ENCODE data around the gene SFSWAP.

SFSWAP gene

DNA sequence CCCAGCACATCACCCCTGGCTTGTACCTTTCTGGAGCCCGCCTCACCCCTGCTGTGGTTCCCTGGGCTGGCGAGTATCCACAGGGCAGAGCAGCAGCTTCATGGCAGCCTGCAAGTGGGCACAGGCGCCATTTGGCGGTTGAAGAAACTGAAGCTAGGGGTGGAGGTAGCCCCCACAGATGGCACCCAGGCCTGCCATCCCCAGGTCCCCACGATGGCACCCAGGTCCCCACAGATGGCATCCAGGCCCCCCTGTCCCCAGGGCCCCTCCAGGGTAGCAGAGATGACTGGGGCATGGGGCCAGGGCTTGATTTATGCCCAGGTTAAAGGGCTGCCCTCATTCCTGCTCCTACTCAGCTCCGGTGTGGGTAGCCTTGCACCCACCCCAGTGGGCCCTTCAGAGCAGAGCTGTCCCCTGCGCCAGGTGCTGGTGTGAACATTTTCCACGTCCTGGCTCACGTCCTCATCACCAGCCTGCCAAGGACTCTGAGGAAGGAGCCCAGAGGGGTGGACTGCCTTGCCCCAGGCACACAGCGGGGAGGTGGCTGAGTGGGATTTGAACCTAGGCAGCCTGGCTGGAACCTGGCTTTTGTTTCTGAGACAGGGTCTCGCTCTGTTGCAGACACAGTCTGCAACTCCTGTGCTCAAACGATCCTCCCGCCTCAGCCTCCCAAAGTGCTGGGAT lies 126.0 kb downstream of the SFSWAP start:
- no peak overlapping the region for H2BK5ac ChIP-seq (ENCODE audit: low read length)
- no peak overlapping the region for H2BK12ac ChIP-seq (ENCODE audit: low read length)
- H2BK120ac ChIP-seq (ENCODE audit: low read depth, low read length) = no peak overlapping the region
- peak overlapping the region; percentile 43 for H2AK5ac ChIP-seq (ENCODE audit: low read depth, low read length)
- peaks cover 0 to 20% of the 10 kb centered on the region in 2 donors for H3K36me3 ChIP-seq (replicated peaks in 1 of 2; ENCODE audit: control insufficient read depth in 2 of 2, insufficient read depth in 2 of 2, low read length in 2 of 2)
- peaks cover 2 to 15% of the 10 kb centered on the region in 2 donors for H3K4me1 ChIP-seq (ENCODE audit: control insufficient read depth in 2 of 2, insufficient read depth in 1 of 2, low read depth in 1 of 2, low read length in 2 of 2)
- H4K91ac ChIP-seq (ENCODE audit: low read depth, low read length, poor library complexity) = no peak overlapping the region
- peak overlapping the region; percentile 82 for H3K14ac ChIP-seq (ENCODE audit: low read length)
- peak overlapping the region; percentile 70 for H3K9ac ChIP-seq (ENCODE audit: low read depth, low read length, poor library complexity)
- WGBS, 2 donors (ENCODE audit: extremely low coverage in 2 of 2, insufficient read length in 2 of 2, insufficient replicate concordance in 1 of 2) = no CpG with 5 or more reads among the region's 13 CpGs
- no peak overlapping the region for H3K4me2 ChIP-seq (ENCODE audit: insufficient read depth, low read length, poor library complexity, severe bottlenecking)
- H3K23ac ChIP-seq (ENCODE audit: low read depth, low read length, poor library complexity) = peak overlapping the region; percentile 95
- H3K27ac ChIP-seq (replicated peaks; ENCODE audit: low read length) = no peak overlapping the region
- no peak for DNase-seq (ENCODE audit: low spot score)
- no peak overlapping the region for H3K4me3 ChIP-seq (ENCODE audit: low read length in 2 of 2)
- H3K9me3 ChIP-seq (replicated peaks in 1 of 2; ENCODE audit: control insufficient read depth in 2 of 2, insufficient read depth in 1 of 2, low read depth in 1 of 2, low read length in 2 of 2) = no peaks in the 10 kb centered on the region
- peak overlapping the region; percentile 95 for H2BK15ac ChIP-seq (ENCODE audit: low read length)
- H3K18ac ChIP-seq (ENCODE audit: low read length) = peak overlapping the region; percentile 27
- H3K79me1 ChIP-seq (ENCODE audit: low read depth, low read length) = peaks cover 4% of the 10 kb centered on the region
- H3K27me3 ChIP-seq (ENCODE audit: control insufficient read depth in 3 of 3, insufficient read depth in 3 of 3, low read depth in 1 of 3, low read length in 3 of 3) = no peaks in the 10 kb centered on the region
- H4K8ac ChIP-seq (ENCODE audit: low read depth, low read length) = no peak overlapping the region
- no peak overlapping the region for H2AFZ ChIP-seq (ENCODE audit: low read length)
- H3K4ac ChIP-seq (ENCODE audit: low read length) = no peak overlapping the region

GRCh38 chr12:131840643-131841416 lies 129.9 kb downstream of the SFSWAP start:
- H4K8ac ChIP-seq (ENCODE audit: low read depth, low read length) = no peak overlapping the region
- WGBS, 2 donors (ENCODE audit: extremely low coverage in 2 of 2, insufficient read length in 2 of 2, insufficient replicate concordance in 1 of 2) = no CpG with 5 or more reads among the region's 46 CpGs
- H3K27ac ChIP-seq (replicated peaks; ENCODE audit: low read length) = no peak overlapping the region
- no peaks in the 10 kb centered on the region for H3K79me1 ChIP-seq (ENCODE audit: low read depth, low read length)
- peak overlapping the region; percentile 58 for H2BK15ac ChIP-seq (ENCODE audit: low read length)
- H3K4ac ChIP-seq (ENCODE audit: low read length) = no peak overlapping the region
- H3K18ac ChIP-seq (ENCODE audit: low read length) = no peak overlapping the region
- H2BK12ac ChIP-seq (ENCODE audit: low read length) = peak overlapping the region; percentile 90
- H3K4me2 ChIP-seq (ENCODE audit: insufficient read depth, low read length, poor library complexity, severe bottlenecking) = no peak overlapping the region
- no peaks in the 10 kb centered on the region for H3K4me1 ChIP-seq (ENCODE audit: control insufficient read depth in 2 of 2, insufficient read depth in 1 of 2, low read depth in 1 of 2, low read length in 2 of 2)
- no peaks in the 10 kb centered on the region for H3K9me3 ChIP-seq (replicated peaks in 1 of 2; ENCODE audit: control insufficient read depth in 2 of 2, insufficient read depth in 1 of 2, low read depth in 1 of 2, low read length in 2 of 2)
- peak overlapping the region; percentile 24 for H2BK120ac ChIP-seq (ENCODE audit: low read depth, low read length)
- peak overlapping the region; percentile 82 for H3K14ac ChIP-seq (ENCODE audit: low read length)
- no peak overlapping the region for H4K91ac ChIP-seq (ENCODE audit: low read depth, low read length, poor library complexity)
- DNase-seq (ENCODE audit: low spot score) = no peak
- no peak overlapping the region for H2AFZ ChIP-seq (ENCODE audit: low read length)
- peak overlapping the region; percentile 44 for H3K9ac ChIP-seq (ENCODE audit: low read depth, low read length, poor library complexity)
- H3K4me3 ChIP-seq (ENCODE audit: low read length in 2 of 2) = no peak overlapping the region
- H3K36me3 ChIP-seq (replicated peaks in 1 of 2; ENCODE audit: control insufficient read depth in 2 of 2, insufficient read depth in 2 of 2, low read length in 2 of 2) = peaks cover 0 to 49% of the 10 kb centered on the region in 2 donors
- H2BK5ac ChIP-seq (ENCODE audit: low read length) = no peak overlapping the region
- peak overlapping the region; percentile 85 for H3K23ac ChIP-seq (ENCODE audit: low read depth, low read length, poor library complexity)
- H3K27me3 ChIP-seq (ENCODE audit: control insufficient read depth in 3 of 3, insufficient read depth in 3 of 3, low read depth in 1 of 3, low read length in 3 of 3) = no peaks in the 10 kb centered on the region
- no peak overlapping the region for H2AK5ac ChIP-seq (ENCODE audit: low read depth, low read length)

GRCh38 chr12:131841547-131841946 lies 130.7 kb downstream of the SFSWAP start:
- Histone ChIP-seq H2BK120ac (ENCODE audit: low read depth, low read length) (no peak overlapping the region), H3K14ac (ENCODE audit: low read length) (no peak overlapping the region), H2BK12ac (ENCODE audit: low read length) (no peak overlapping the region), H2AK5ac (ENCODE audit: low read depth, low read length) (peak overlapping the region; percentile 18), H2BK15ac (ENCODE audit: low read length) (no peak overlapping the region), H3K23ac (ENCODE audit: low read depth, low read length, poor library complexity) (no peak overlapping the region), H3K4ac (ENCODE audit: low read length) (no peak overlapping the region), H3K4me1 (ENCODE audit: control insufficient read depth in 2 of 2, insufficient read depth in 1 of 2, low read depth in 1 of 2, low read length in 2 of 2) (no peaks in the 10 kb centered on the region), H3K4me3 (ENCODE audit: low read length in 2 of 2) (no peak overlapping the region), H3K79me1 (ENCODE audit: low read depth, low read length) (no peaks in the 10 kb centered on the region), H3K9ac (ENCODE audit: low read depth, low read length, poor library complexity) (no peak overlapping the region), H3K36me3 (replicated peaks in 1 of 2; ENCODE audit: control insufficient read depth in 2 of 2, insufficient read depth in 2 of 2, low read length in 2 of 2) (peaks cover 0 to 55% of the 10 kb centered on the region in 2 donors), H2AFZ (ENCODE audit: low read length) (no peak overlapping the region), H3K18ac (ENCODE audit: low read length) (no peak overlapping the region), H2BK5ac (ENCODE audit: low read length) (no peak overlapping the region), H4K8ac (ENCODE audit: low read depth, low read length) (no peak overlapping the region), H3K27ac (replicated peaks; ENCODE audit: low read length) (no peak overlapping the region), H3K27me3 (ENCODE audit: control insufficient read depth in 3 of 3, insufficient read depth in 3 of 3, low read depth in 1 of 3, low read length in 3 of 3) (no peaks in the 10 kb centered on the region), H3K4me2 (ENCODE audit: insufficient read depth, low read length, poor library complexity, severe bottlenecking) (no peak overlapping the region), H4K91ac (ENCODE audit: low read depth, low read length, poor library complexity) (no peak overlapping the region), H3K9me3 (replicated peaks in 1 of 2; ENCODE audit: control insufficient read depth in 2 of 2, insufficient read depth in 1 of 2, low read depth in 1 of 2, low read length in 2 of 2) (no peaks in the 10 kb centered on the region)
- no peak for DNase-seq (ENCODE audit: low spot score)
- no CpG with 5 or more reads among the region's 22 CpGs for WGBS, 2 donors (ENCODE audit: extremely low coverage in 2 of 2, insufficient read length in 2 of 2, insufficient replicate concordance in 1 of 2)

- no peak overlapping the region for H2BK12ac ChIP-seq (ENCODE audit: low read length)
- peaks cover 0 to 59% of the 10 kb centered on the region in 2 donors for H3K36me3 ChIP-seq (replicated peaks in 1 of 2; ENCODE audit: control insufficient read depth in 2 of 2, insufficient read depth in 2 of 2, low read length in 2 of 2)
- WGBS, 2 donors (ENCODE audit: extremely low coverage in 2 of 2, insufficient read length in 2 of 2, insufficient replicate concordance in 1 of 2) = no CpG with 5 or more reads among the region's 15 CpGs
- no peak overlapping the region for H2AFZ ChIP-seq (ENCODE audit: low read length)
- no peak overlapping the region for H2BK15ac ChIP-seq (ENCODE audit: low read length)
- H3K23ac ChIP-seq (ENCODE audit: low read depth, low read length, poor library complexity) = no peak overlapping the region
- H2BK120ac ChIP-seq (ENCODE audit: low read depth, low read length) = no peak overlapping the region
- no peaks in the 10 kb centered on the region for H3K79me1 ChIP-seq (ENCODE audit: low read depth, low read length)
- H3K4me2 ChIP-seq (ENCODE audit: insufficient read depth, low read length, poor library complexity, severe bottlenecking) = no peak overlapping the region
- H3K4me1 ChIP-seq (ENCODE audit: control insufficient read depth in 2 of 2, insufficient read depth in 1 of 2, low read depth in 1 of 2, low read length in 2 of 2) = no peaks in the 10 kb centered on the region
- no peaks in the 10 kb centered on the region for H3K27me3 ChIP-seq (ENCODE audit: control insufficient read depth in 3 of 3, insufficient read depth in 3 of 3, low read depth in 1 of 3, low read length in 3 of 3)
- no peak overlapping the region for H2AK5ac ChIP-seq (ENCODE audit: low read depth, low read length)
- no peak overlapping the region for H4K8ac ChIP-seq (ENCODE audit: low read depth, low read length)
- no peak overlapping the region for H3K18ac ChIP-seq (ENCODE audit: low read length)
- no peak overlapping the region for H3K4me3 ChIP-seq (ENCODE audit: low read length in 2 of 2)
- no peak overlapping the region for H3K27ac ChIP-seq (replicated peaks; ENCODE audit: low read length)
- H3K14ac ChIP-seq (ENCODE audit: low read length) = peak overlapping the region; percentile 38
- peak overlapping the region; percentile 1 for H2BK5ac ChIP-seq (ENCODE audit: low read length)
- no peak for DNase-seq (ENCODE audit: low spot score)
- H3K4ac ChIP-seq (ENCODE audit: low read length) = no peak overlapping the region
- H3K9ac ChIP-seq (ENCODE audit: low read depth, low read length, poor library complexity) = no peak overlapping the region
- no peaks in the 10 kb centered on the region for H3K9me3 ChIP-seq (replicated peaks in 1 of 2; ENCODE audit: control insufficient read depth in 2 of 2, insufficient read depth in 1 of 2, low read depth in 1 of 2, low read length in 2 of 2)
- H4K91ac ChIP-seq (ENCODE audit: low read depth, low read length, poor library complexity) = no peak overlapping the region
Measured at GRCh38 chr12:131842169-131842568, 131.3 kb downstream of the SFSWAP start.

All from neuronal stem cell (in vitro differentiated cells).